Measurements from ENCODE around the gene GRID2IP.

The GRID2IP gene

GRCh38 chr7:6531492-6532279 lies 19.6 kb downstream of the GRID2IP start:
- Histone ChIP-seq H2BK120ac (ENCODE audit: low read depth, low read length) (no peak overlapping the region), H3K9ac (ENCODE audit: low read length) (no peak overlapping the region), H4K8ac (ENCODE audit: low read length) (no peak overlapping the region), H3K27me3 (ENCODE audit: control insufficient read depth in 1 of 2, insufficient read depth in 1 of 2, low read length in 2 of 2) (peaks cover 81% of the 10 kb centered on the region in 2 experiments), H3K18ac (ENCODE audit: low read depth in 1 of 2, low read length in 2 of 2) (no peak overlapping the region), H2BK5ac (ENCODE audit: low read depth, low read length, poor library complexity, severe bottlenecking) (no peak overlapping the region), H3K14ac (ENCODE audit: low read length in 2 of 2) (no peak overlapping the region), H3K79me1 (replicated peaks; ENCODE audit: low read length, poor library complexity, severe bottlenecking) (no peaks in the 10 kb centered on the region), H3K9me3 (ENCODE audit: control insufficient read depth, low read length) (no peaks in the 10 kb centered on the region), H3K27ac (ENCODE audit: low read length, poor library complexity, severe bottlenecking) (no peak overlapping the region), H2BK12ac (ENCODE audit: low read length in 2 of 2) (no peak overlapping the region), H3K4ac (ENCODE audit: low read depth in 1 of 2, low read length in 2 of 2) (no peak overlapping the region), H3K36me3 (ENCODE audit: control insufficient read depth in 1 of 2, insufficient read depth in 2 of 2, low read depth in 1 of 2, low read length in 2 of 2) (no peaks in the 10 kb centered on the region), H4K91ac (ENCODE audit: low read length) (no peak overlapping the region), H2BK15ac (ENCODE audit: low read depth, poor library complexity, severe bottlenecking) (no peak overlapping the region), H3K4me1 (ENCODE audit: control insufficient read depth, insufficient read depth, low read depth, low read length) (peaks cover 22% of the 10 kb centered on the region), H3K23ac (ENCODE audit: low read length in 2 of 2) (no peak overlapping the region), H3K4me3 (ENCODE audit: insufficient read depth in 1 of 2, low read depth in 1 of 2, low read length in 2 of 2) (no peak overlapping the region), H2AK5ac (ENCODE audit: low read length, severe bottlenecking) (no peak overlapping the region), H2AFZ (ENCODE audit: low read depth, low read length) (no peak overlapping the region), H3K4me2 (ENCODE audit: low read length, poor library complexity, severe bottlenecking) (peak overlapping the region; percentile 19)
- WGBS = 29% methylated on average over 19 of the region's 19 CpGs
- DNase-seq = no peak

GRCh38 chr7:6530626-6531491 lies 20.4 kb downstream of the GRID2IP start:
- Histone ChIP-seq H3K27ac (ENCODE audit: low read length, poor library complexity, severe bottlenecking) (no peak overlapping the region), H2BK12ac (ENCODE audit: low read length in 2 of 2) (no peak overlapping the region), H3K18ac (ENCODE audit: low read depth in 1 of 2, low read length in 2 of 2) (no peak overlapping the region), H3K4me2 (ENCODE audit: low read length, poor library complexity, severe bottlenecking) (peak overlapping the region; percentile 19), H3K4ac (ENCODE audit: low read depth in 1 of 2, low read length in 2 of 2) (no peak overlapping the region), H2AK5ac (ENCODE audit: low read length, severe bottlenecking) (no peak overlapping the region), H2AFZ (ENCODE audit: low read depth, low read length) (no peak overlapping the region), H4K8ac (ENCODE audit: low read length) (no peak overlapping the region), H3K14ac (ENCODE audit: low read length in 2 of 2) (no peak overlapping the region), H4K91ac (ENCODE audit: low read length) (no peak overlapping the region), H3K4me1 (ENCODE audit: control insufficient read depth, insufficient read depth, low read depth, low read length) (peaks cover 21% of the 10 kb centered on the region), H3K36me3 (ENCODE audit: control insufficient read depth in 1 of 2, insufficient read depth in 2 of 2, low read depth in 1 of 2, low read length in 2 of 2) (no peaks in the 10 kb centered on the region), H3K23ac (ENCODE audit: low read length in 2 of 2) (no peak overlapping the region), H3K27me3 (ENCODE audit: control insufficient read depth in 1 of 2, insufficient read depth in 1 of 2, low read length in 2 of 2) (peaks cover 81 to 82% of the 10 kb centered on the region in 2 experiments), H2BK120ac (ENCODE audit: low read depth, low read length) (no peak overlapping the region), H3K79me1 (replicated peaks; ENCODE audit: low read length, poor library complexity, severe bottlenecking) (no peaks in the 10 kb centered on the region), H3K9me3 (ENCODE audit: control insufficient read depth, low read length) (no peaks in the 10 kb centered on the region), H2BK5ac (ENCODE audit: low read depth, low read length, poor library complexity, severe bottlenecking) (no peak overlapping the region), H3K9ac (ENCODE audit: low read length) (no peak overlapping the region), H3K4me3 (ENCODE audit: insufficient read depth in 1 of 2, low read depth in 1 of 2, low read length in 2 of 2) (peak overlapping the region in 1 of 2 experiments; percentile 12), H2BK15ac (ENCODE audit: low read depth, poor library complexity, severe bottlenecking) (peak overlapping the region; percentile 64)
- no peak for DNase-seq
- WGBS = 3% methylated on average over 73 of the region's 74 CpGs

- Histone ChIP-seq H3K4me3 (ENCODE audit: insufficient read depth in 1 of 2, low read depth in 1 of 2, low read length in 2 of 2) (no peak overlapping the region), H2AK5ac (ENCODE audit: low read length, severe bottlenecking) (no peak overlapping the region), H3K9me3 (ENCODE audit: control insufficient read depth, low read length) (no peaks in the 10 kb centered on the region), H4K91ac (ENCODE audit: low read length) (no peak overlapping the region), H3K23ac (ENCODE audit: low read length in 2 of 2) (no peak overlapping the region), H3K4me1 (ENCODE audit: control insufficient read depth, insufficient read depth, low read depth, low read length) (peaks cover 20% of the 10 kb centered on the region), H3K9ac (ENCODE audit: low read length) (no peak overlapping the region), H2BK12ac (ENCODE audit: low read length in 2 of 2) (no peak overlapping the region), H3K27ac (ENCODE audit: low read length, poor library complexity, severe bottlenecking) (no peak overlapping the region), H4K8ac (ENCODE audit: low read length) (no peak overlapping the region), H2BK5ac (ENCODE audit: low read depth, low read length, poor library complexity, severe bottlenecking) (no peak overlapping the region), H3K18ac (ENCODE audit: low read depth in 1 of 2, low read length in 2 of 2) (no peak overlapping the region), H3K79me1 (replicated peaks; ENCODE audit: low read length, poor library complexity, severe bottlenecking) (no peaks in the 10 kb centered on the region), H2AFZ (ENCODE audit: low read depth, low read length) (no peak overlapping the region), H2BK120ac (ENCODE audit: low read depth, low read length) (no peak overlapping the region), H3K36me3 (ENCODE audit: control insufficient read depth in 1 of 2, insufficient read depth in 2 of 2, low read depth in 1 of 2, low read length in 2 of 2) (no peaks in the 10 kb centered on the region), H3K27me3 (ENCODE audit: control insufficient read depth in 1 of 2, insufficient read depth in 1 of 2, low read length in 2 of 2) (peaks cover 80 to 82% of the 10 kb centered on the region in 2 experiments), H3K4ac (ENCODE audit: low read depth in 1 of 2, low read length in 2 of 2) (no peak overlapping the region), H3K4me2 (ENCODE audit: low read length, poor library complexity, severe bottlenecking) (no peak overlapping the region), H2BK15ac (ENCODE audit: low read depth, poor library complexity, severe bottlenecking) (no peak overlapping the region), H3K14ac (ENCODE audit: low read length in 2 of 2) (no peak overlapping the region)
- no peak for DNase-seq
- 41% methylated on average over 6 of the region's 6 CpGs for WGBS
These were observed 21.6 kb downstream of the GRID2IP start for GRCh38 chr7:6529643-6530042.

Data from mesenchymal stem cell (in vitro differentiated cells and primary cell).